Caco-2 (cell line): ENCODE data around the gene TRIO. TPM values are rescaled to one million over a fixed set of nuclear protein-coding genes. Genes with fewer than 3 reads are reported as not detected.

Source experiments
- BruUV-seq: library from RNA; stranded (reverse); fragments of 400-500 nt; replicated peaks from 2 replicates; lab custom pipeline; 2021; lab: Mats Ljungman, UMichigan
- CTCF ChIA-PET: fragments of 300-600 bp; sonication (Branson Sonifier 250); formaldehyde crosslinking; loops from one replicate; lab custom pipeline; 2022; ENCODE audit warnings: antibody characterized with exemption; lab: Charles Lee
- POLR2A ChIA-PET: fragments of 300-600 bp; sonication (Branson Sonifier 250); formaldehyde crosslinking; loops from one replicate; lab custom pipeline; 2022; ENCODE audit warnings: antibody characterized with exemption; lab: Charles Lee
- DNase-seq, 2 experiments: peaks; one replicate each; pipeline versions ENCODE4 v3.0.0 to v3.0.0-alpha.2; 2020 to 2022
- H3K27me3 ChIP-seq: replicated peaks from 2 replicates; pipeline ENCODE4 v1.6.0; 2011; ENCODE audit warnings: low read length; ENCODE audit not compliant: control insufficient read depth, insufficient read depth
- H3K36me3 ChIP-seq: 2 replicates; pipeline ENCODE4 v1.5.1; 2011; ENCODE audit warnings: low read length; ENCODE audit not compliant: control insufficient read depth, insufficient read depth
- H3K4me1 ChIP-seq: fragments of 250-450 bp; sonication (Bioruptor Pico); 2 replicates; pipeline ENCODE4 v1.5.1; 2020; ENCODE audit warnings: mild to moderate bottlenecking
- H3K4me3 ChIP-seq: 2 replicates; pipeline ENCODE4 v1.5.1; 2011; ENCODE audit warnings: low read depth, mild to moderate bottlenecking, control low read depth, low read length
- H3K9me3 ChIP-seq: fragments of 250-450 bp; sonication (Bioruptor Pico); 2 replicates; pipeline ENCODE4 v1.5.1; 2020; ENCODE audit warnings: mild to moderate bottlenecking, moderate library complexity
- H3K27ac Mint-ChIP-seq: one replicate; pipeline ENCODE4 v1.8.0; 2022; ENCODE audit warnings: mixed read lengths; ENCODE audit not compliant: unreplicated experiment
- H3K27me3 Mint-ChIP-seq: one replicate; pipeline ENCODE4 v1.8.0; 2022; ENCODE audit warnings: mixed read lengths; ENCODE audit not compliant: insufficient read depth, unreplicated experiment
- H3K36me3 Mint-ChIP-seq: one replicate; pipeline ENCODE4 v1.8.0; 2022; ENCODE audit warnings: mild to moderate bottlenecking, mixed read lengths; ENCODE audit not compliant: insufficient read depth, unreplicated experiment
- H3K4me1 Mint-ChIP-seq: one replicate; pipeline ENCODE4 v1.8.0; 2022; ENCODE audit warnings: low read depth, mixed read lengths; ENCODE audit not compliant: unreplicated experiment
- H3K4me3 Mint-ChIP-seq: one replicate; pipeline ENCODE4 v1.8.0; 2022; ENCODE audit warnings: mild to moderate bottlenecking, moderate library complexity, mixed read lengths; ENCODE audit not compliant: unreplicated experiment
- H3K9me3 Mint-ChIP-seq: one replicate; pipeline ENCODE4 v1.8.0; 2022; ENCODE audit warnings: mixed read lengths; ENCODE audit not compliant: unreplicated experiment
- CTCF ChIP-seq, 2 experiments: fragments of 200-600 bp in 1 of 2; IDR thresholded peaks; 1 replicate in 1 of 2; 2 replicates in 1 of 2; pipeline versions ENCODE4 v1.5.1 to v1.8.0; 2011 to 2022; ENCODE audit warnings: antibody characterized with exemption in 1 of 2, control low read depth in 1 of 2, inconsistent platforms in 1 of 2, low read depth in 1 of 2, low read length in 1 of 2, mild to moderate bottlenecking in 1 of 2, moderate library complexity in 1 of 2; ENCODE audit not compliant: insufficient read depth in 1 of 2, severe bottlenecking in 1 of 2, unreplicated experiment in 1 of 2
- intact Hi-C: fragments of 100-400 bp; cut with micrococcal nuclease; formaldehyde crosslinking; loops from one replicate; pipeline ENCODE4 v1.10.0; 2022; ENCODE audit not compliant: unreplicated experiment
- total RNA-seq: library from RNA; stranded (reverse); gene quantifications from 2 replicates; pipeline ENCODE4 v1.2.3, GENCODE V29; 2022

TRIO gene
- total RNA-seq, 1 experiment from 2014 or later, result 92.0 TPM

GRCh38 chr5:14359069-14360043 is 216.2 kb downstream of the TRIO start:
- H3K4me1 ChIP-seq, result no peaks in the 10 kb centered on the region
- no TSS peak for BruUV-seq
- DNase-seq, result no peak
- Mint-ChIP-seq H3K36me3 (peaks cover 52% of the 10 kb centered on the region), H3K27me3 (no peaks in the 10 kb centered on the region), H3K4me1 (no peaks in the 10 kb centered on the region), H3K9me3 (no peaks in the 10 kb centered on the region), H3K27ac (no peak overlapping the region), H3K4me3 (no peak overlapping the region)
- intact Hi-C loops, result no loop called here
- TF ChIP-seq CTCF (IDR thresholded peaks at IDR 0.05; ENCODE audit: insufficient read depth in 1 of 2, low read depth in 1 of 2, low read length in 1 of 2, severe bottlenecking in 1 of 2, unreplicated experiment in 1 of 2), result no peak
- no peaks in the 10 kb centered on the region for H3K27me3 ChIP-seq
- CTCF ChIA-PET, result no interaction called here
- POLR2A ChIA-PET, result no interaction called here
- peaks cover 3% of the 10 kb centered on the region; the same call in 1 of the 2 replicates for H3K36me3 ChIP-seq
- H3K9me3 ChIP-seq, result no peaks in the 10 kb centered on the region
- no peak overlapping the region for H3K4me3 ChIP-seq

GRCh38 chr5:14362491-14362890 is 219.3 kb downstream of the TRIO start:
- Histone ChIP-seq H3K27me3 (no peaks in the 10 kb centered on the region), H3K4me3 (no peak overlapping the region), H3K4me1 (no peaks in the 10 kb centered on the region), H3K9me3 (no peaks in the 10 kb centered on the region), H3K36me3 (peaks cover 3% of the 10 kb centered on the region)
- Mint-ChIP-seq H3K27me3 (no peaks in the 10 kb centered on the region), H3K9me3 (no peaks in the 10 kb centered on the region), H3K4me1 (no peaks in the 10 kb centered on the region), H3K27ac (no peak overlapping the region), H3K4me3 (no peak overlapping the region), H3K36me3 (peaks cover 73% of the 10 kb centered on the region)
- DNase-seq, result no peak
- POLR2A ChIA-PET, result no interaction called here
- intact Hi-C loops, result no loop called here
- TF ChIP-seq CTCF (IDR thresholded peaks at IDR 0.05; ENCODE audit: insufficient read depth in 1 of 2, low read depth in 1 of 2, low read length in 1 of 2, severe bottlenecking in 1 of 2, unreplicated experiment in 1 of 2), result no peak
- BruUV-seq, result no TSS peak
- CTCF ChIA-PET, result no interaction called here

- Histone ChIP-seq H3K9me3 (no peaks in the 10 kb centered on the region), H3K27me3 (no peaks in the 10 kb centered on the region), H3K36me3 (peaks cover 3% of the 10 kb centered on the region), H3K4me1 (no peaks in the 10 kb centered on the region), H3K4me3 (no peak overlapping the region)
- Mint-ChIP-seq H3K36me3 (peaks cover 80% of the 10 kb centered on the region), H3K9me3 (no peaks in the 10 kb centered on the region), H3K27ac (no peak overlapping the region), H3K4me1 (no peaks in the 10 kb centered on the region), H3K4me3 (no peak overlapping the region), H3K27me3 (no peaks in the 10 kb centered on the region)
- DNase-seq, result no peak
- ChIA-PET POLR2A (no interaction called here), CTCF (interaction anchor here (0.6 to 1.8 kb wide), 3 partner anchors 12 to 304 kb away, joined by 3 to 7 read pairs (median 4); no protein-coding TSS in a partner anchor)
- no peak for TF ChIP-seq CTCF (IDR thresholded peaks at IDR 0.05; ENCODE audit: insufficient read depth in 1 of 2, low read depth in 1 of 2, low read length in 1 of 2, severe bottlenecking in 1 of 2, unreplicated experiment in 1 of 2)
- no TSS peak for BruUV-seq
- intact Hi-C loops, result loop anchor here (1.0 kb wide), 4 partner anchors 12 to 376 kb away; no protein-coding TSS in a partner anchor
Measured at GRCh38 chr5:14364096-14364495, 221.0 kb downstream of the TRIO start.
